H1 (cell line): Measurements from ENCODE around the gene LRRC9. TPM values are rescaled to one million over a fixed set of nuclear protein-coding genes. Genes with fewer than 3 reads are reported as not detected.

Experiments used
- CTCF ChIA-PET: fragments of 300-600 bp; sonication (Branson Sonifier 250); formaldehyde crosslinking; loops from one replicate; lab custom pipeline; 2021; ENCODE audit not compliant: partially characterized antibody; lab: Charles Lee
- POLR2A ChIA-PET: fragments of 300-600 bp; sonication (Branson Sonifier 250); formaldehyde crosslinking; loops from one replicate; lab custom pipeline; 2021; ENCODE audit warnings: inconsistent platforms; ENCODE audit not compliant: partially characterized antibody; lab: Charles Lee
- DNase-seq, 2 experiments: peaks; one replicate each; pipeline versions ENCODE4 v3.0.0 to v3.0.0-alpha.2; 2010 to 2022; ENCODE audit warnings: low spot score in 2 of 2, low read depth in 1 of 2, mixed read lengths in 1 of 2
- FAIRE-seq: peaks from 2 replicates; lab custom pipeline; 2011; peaks lifted over from hg19 to GRCh38; lab: Jason Lieb, UNC
- H2AFZ ChIP-seq: 2 replicates; pipeline ENCODE4 v1.8.1; 2012; ENCODE audit warnings: low read length, inconsistent platforms
- H2AK5ac ChIP-seq: 2 replicates; pipeline ENCODE4 v1.6.1; 2013; ENCODE audit warnings: low read depth, low read length
- H2BK120ac ChIP-seq: replicated peaks from 2 replicates; pipeline ENCODE3; 2013; ENCODE audit warnings: low read depth, low read length, inconsistent platforms
- H2BK12ac ChIP-seq: 2 replicates; pipeline ENCODE4 v1.6.1; 2013; ENCODE audit warnings: low read depth, low read length
- H2BK15ac ChIP-seq: 2 replicates; pipeline ENCODE4 v1.6.1; 2013; ENCODE audit warnings: low read length
- H2BK20ac ChIP-seq: 2 replicates; pipeline ENCODE4 v1.6.1; 2013; ENCODE audit warnings: low read length
- H2BK5ac ChIP-seq: 2 replicates; pipeline ENCODE4 v1.6.1; 2013; ENCODE audit warnings: low read depth, low read length
- H3K14ac ChIP-seq: 2 replicates; pipeline ENCODE4 v1.6.1; 2013; ENCODE audit warnings: inconsistent platforms; ENCODE audit not compliant: insufficient read length
- H3K18ac ChIP-seq: 2 replicates; pipeline ENCODE4 v1.6.1; 2013; ENCODE audit warnings: low read length; ENCODE audit errors: extremely low read depth
- H3K23ac ChIP-seq: 2 replicates; pipeline ENCODE4 v1.6.1; 2013; ENCODE audit warnings: inconsistent platforms; ENCODE audit not compliant: insufficient read length
- H3K23me2 ChIP-seq: 2 replicates; pipeline ENCODE4 v1.6.1; 2013; ENCODE audit warnings: low read depth, low read length
- H3K27ac ChIP-seq: 2 replicates; pipeline ENCODE4 v1.6.1; 2011; ENCODE audit warnings: low read depth, low read length, inconsistent platforms
- H3K27me3 ChIP-seq, 4 experiments: replicated peaks in 1 of 4; 1 replicate in 1 of 4; 2 replicates in 3 of 4; pipeline versions ENCODE4 v1.6.1 to v1.8.1; 2011 to 2013; ENCODE audit warnings: low read length in 3 of 4, mild to moderate bottlenecking in 3 of 4, inconsistent platforms in 2 of 4, mixed read lengths in 2 of 4, moderate library complexity in 1 of 4; ENCODE audit not compliant: control insufficient read depth in 3 of 4, insufficient read depth in 3 of 4; ENCODE audit errors: extremely low read depth in 1 of 4
- H3K36me3 ChIP-seq, 4 experiments: 2 replicates each; pipeline versions ENCODE4 v1.6.1 to v1.8.1; 2011 to 2013; ENCODE audit warnings: mild to moderate bottlenecking in 4 of 4, low read length in 3 of 4, moderate library complexity in 2 of 4, control low read depth in 1 of 4, inconsistent platforms in 1 of 4; ENCODE audit not compliant: insufficient read depth in 4 of 4, control insufficient read depth in 2 of 4
- H3K4ac ChIP-seq: replicated peaks from 2 replicates; pipeline ENCODE3; 2013; ENCODE audit warnings: low read length, low read depth, mixed read lengths, inconsistent platforms; ENCODE audit not compliant: insufficient read length
- H3K4me1 ChIP-seq, 4 experiments: replicated peaks in 1 of 4; 1 replicate in 1 of 4; 2 replicates in 3 of 4; pipeline versions ENCODE4 v1.6.1 to v1.8.1; 2011 to 2013; ENCODE audit warnings: low read length in 3 of 4, inconsistent platforms in 2 of 4, mixed read lengths in 1 of 4; ENCODE audit not compliant: insufficient read depth in 4 of 4, control insufficient read depth in 3 of 4
- H3K4me2 ChIP-seq, 2 experiments: 2 replicates each; pipeline versions ENCODE4 v1.6.1 to v1.8.1; 2011 to 2013; ENCODE audit warnings: low read depth in 2 of 2, low read length in 2 of 2, control low read depth in 1 of 2, inconsistent platforms in 1 of 2, mild to moderate bottlenecking in 1 of 2; ENCODE audit not compliant: insufficient read depth in 1 of 2
- H3K4me3 ChIP-seq, 4 experiments: fragments of 200-600, 300-600 bp in 1 of 4; sonication (generic), shearing (Covaris generic), sonication (Bioruptor Twin) in 1 of 4; 2 replicates each; pipeline versions ENCODE4 v1.5.1 to v1.8.1; 2011 to 2016; ENCODE audit warnings: low read length in 4 of 4, low read depth in 3 of 4, control low read depth in 2 of 4, inconsistent platforms in 2 of 4, mild to moderate bottlenecking in 2 of 4, mixed read lengths in 1 of 4, moderate library complexity in 1 of 4; ENCODE audit not compliant: insufficient read depth in 2 of 4; ENCODE audit errors: extremely low read depth in 1 of 4
- H3K56ac ChIP-seq: replicated peaks from 2 replicates; pipeline ENCODE3; 2013; ENCODE audit warnings: low read depth, mild to moderate bottlenecking, mixed read lengths, low read length, inconsistent platforms; ENCODE audit not compliant: insufficient read length
- H3K79me1 ChIP-seq: 2 replicates; pipeline ENCODE4 v1.6.1; 2013; ENCODE audit warnings: low read depth, low read length, control low read depth
- H3K79me2 ChIP-seq, 2 experiments: 2 replicates each; pipeline versions ENCODE4 v1.6.1 to v1.8.1; 2012 to 2013; ENCODE audit warnings: low read length in 2 of 2, mild to moderate bottlenecking in 2 of 2, inconsistent platforms in 1 of 2; ENCODE audit not compliant: insufficient read depth in 2 of 2, control insufficient read depth in 1 of 2
- H3K9ac ChIP-seq, 4 experiments: replicated peaks in 1 of 4; 1 replicate in 1 of 4; 2 replicates in 3 of 4; pipeline versions ENCODE4 v1.6.1 to v1.8.1; 2011 to 2013; ENCODE audit warnings: low read depth in 3 of 4, low read length in 3 of 4, control low read depth in 2 of 4, mild to moderate bottlenecking in 2 of 4, moderate library complexity in 2 of 4, inconsistent platforms in 1 of 4; ENCODE audit errors: extremely low read depth in 1 of 4
- H3K9me3 ChIP-seq, 2 experiments: 2 replicates each; pipeline versions ENCODE4 v1.6.1 to v1.8.1; 2012 to 2013; ENCODE audit warnings: mild to moderate bottlenecking in 2 of 2, moderate library complexity in 2 of 2, control low read depth in 1 of 2, inconsistent platforms in 1 of 2, low read depth in 1 of 2, low read length in 1 of 2, mixed read lengths in 1 of 2; ENCODE audit not compliant: insufficient read depth in 2 of 2
- H4K20me1 ChIP-seq, 2 experiments: replicated peaks in 1 of 2; 2 replicates each; pipeline versions ENCODE3 to v1.8.1; 2011 to 2013; ENCODE audit warnings: inconsistent platforms in 2 of 2, low read length in 2 of 2, mild to moderate bottlenecking in 1 of 2; ENCODE audit not compliant: insufficient read depth in 2 of 2, control insufficient read depth in 1 of 2
- H4K5ac ChIP-seq: 2 replicates; pipeline ENCODE4 v1.6.1; 2013; ENCODE audit warnings: low read length, low read depth, mixed read lengths, inconsistent platforms; ENCODE audit not compliant: insufficient read length
- H4K8ac ChIP-seq: 2 replicates; pipeline ENCODE4 v1.8.0; 2013; ENCODE audit warnings: mild to moderate bottlenecking, moderate library complexity, low read length, inconsistent platforms; ENCODE audit not compliant: insufficient read depth; ENCODE audit errors: extremely low read depth
- H4K91ac ChIP-seq: replicated peaks from 2 replicates; pipeline ENCODE3; 2013; ENCODE audit warnings: low read length, mixed read lengths, inconsistent platforms; ENCODE audit not compliant: insufficient read length
- JUND ChIP-seq: IDR thresholded peaks from 2 replicates; pipeline ENCODE4 v1.6.1; 2011; ENCODE audit warnings: mild to moderate bottlenecking, improper control_type of control experiment, low read length
- KDM1A ChIP-seq: fragments of 200-600, 300-600 bp; sonication (generic); IDR thresholded peaks from 2 replicates; pipeline ENCODE4 v1.7.1; 2016; ENCODE audit warnings: mild to moderate bottlenecking, low read length, borderline replicate concordance
- KDM5A ChIP-seq: fragments of 200-600 bp; IDR thresholded peaks from 2 replicates; pipeline ENCODE4 v1.7.1; 2012; ENCODE audit warnings: mild to moderate bottlenecking, low read length, inconsistent platforms, mixed read lengths
- NRF1 ChIP-seq: IDR thresholded peaks from 2 replicates; pipeline ENCODE4 v1.6.1; 2011; ENCODE audit warnings: mild to moderate bottlenecking, low read depth, low read length, improper control_type of control experiment
- POLR2A ChIP-seq, 2 experiments: IDR thresholded peaks; 1 replicate in 1 of 2; 2 replicates in 1 of 2; pipeline ENCODE4 v1.6.1; 2011; ENCODE audit warnings: low read depth in 2 of 2, low read length in 2 of 2, mild to moderate bottlenecking in 2 of 2; ENCODE audit errors: control extremely low read depth in 1 of 2
- POLR2AphosphoS5 ChIP-seq: IDR thresholded peaks from 2 replicates; pipeline ENCODE4 v1.6.1; 2011; ENCODE audit warnings: low read depth, low read length
- SIN3A ChIP-seq, 2 experiments: IDR thresholded peaks in 1 of 2; conservative IDR thresholded peaks in 1 of 2; 2 replicates each; pipeline ENCODE4 v1.6.1; 2011 to 2012; ENCODE audit warnings: low read length in 2 of 2, improper control_type of control experiment in 1 of 2, low read depth in 1 of 2, mild to moderate bottlenecking in 1 of 2
- SP1 ChIP-seq: IDR thresholded peaks from 2 replicates; pipeline ENCODE4 v1.6.1; 2011; ENCODE audit warnings: low read depth, low read length
- SRF ChIP-seq: IDR thresholded peaks from 2 replicates; pipeline ENCODE4 v1.6.1; 2011; ENCODE audit warnings: mild to moderate bottlenecking, low read depth, low read length, moderate library complexity
- TAF7 ChIP-seq: optimal IDR thresholded peaks from 2 replicates; pipeline ENCODE3; 2011; ENCODE audit warnings: low read depth, mild to moderate bottlenecking, inconsistent platforms, low read length, moderate library complexity, borderline replicate concordance
- TBP ChIP-seq: IDR thresholded peaks from 2 replicates; pipeline ENCODE4 v1.6.1; 2011; ENCODE audit warnings: low read depth, low read length, improper control_type of control experiment
- ZNF274 ChIP-seq: IDR thresholded peaks from 2 replicates; pipeline ENCODE4 v1.7.0; 2012; ENCODE audit warnings: low read length, borderline replicate concordance; ENCODE audit errors: extremely low read depth
- WGBS, 2 experiments: shearing (Covaris generic) in 1 of 2; methylation state at CpG; one replicate each; pipeline versions ENCODE4 v1.1.6 to v1.1.7; 2013 to 2015; ENCODE audit warnings: low lambda C conversion rate in 2 of 2, mixed read lengths in 2 of 2, inconsistent platforms in 1 of 2, low coverage in 1 of 2, missing lambda C conversion rate in 1 of 2; ENCODE audit not compliant: insufficient replicate concordance in 2 of 2, insufficient coverage in 1 of 2, insufficient read length in 1 of 2; ENCODE audit errors: extremely low coverage in 1 of 2, missing lambda C conversion rate in 1 of 2; 5-methylcytosine and 5-hydroxymethylcytosine counted together
- polyA plus RNA-seq, 7 experiments: library from polyadenylated mRNA; depleted of rRNA in 3 of 7; stranded (reverse) in 5 of 7; unstranded in 2 of 7; fragments of >200 nt in 5 of 7; fragments of 200-250 nt in 2 of 7; gene quantifications; 1 replicate in 5 of 7; 2 replicates in 1 of 7; 4 replicates in 1 of 7; pipeline versions ENCODE4 v1.2.1 to v1.2.3, GENCODE V29; 2011 to 2013; ENCODE audit warnings: missing spikeins in 2 of 7, mixed read lengths in 2 of 7
- total RNA-seq: library from RNA; stranded (reverse); fragmentation: NEBNext Ultra II Directional; extraction: Animal tissue kit (Norgen Biotek cat#: 25700); gene quantifications from 2 replicates; pipeline ENCODE4 v1.2.1, GENCODE V29; 2021
- TF ChIP-seq, protein P1 (sequence below), 3 experiments: IDR thresholded peaks; 1 replicate in 2 of 3; 2 replicates in 1 of 3; pipeline versions ENCODE4 v1.5.1 to v1.6.1; 2011; ENCODE audit warnings: low read length in 3 of 3, mild to moderate bottlenecking in 3 of 3, inconsistent platforms in 2 of 3, low read depth in 1 of 3, moderate library complexity in 1 of 3; ENCODE audit not compliant: insufficient read depth in 1 of 3; ENCODE audit errors: control extremely low read depth in 1 of 3

LRRC9 gene
- total and polyA plus RNA-seq, 2 of the 8 experiments (the other 6 are each of a cell fraction or from before 2014, with no cell fraction given), result 0.12 to 0.84 TPM

DNA sequence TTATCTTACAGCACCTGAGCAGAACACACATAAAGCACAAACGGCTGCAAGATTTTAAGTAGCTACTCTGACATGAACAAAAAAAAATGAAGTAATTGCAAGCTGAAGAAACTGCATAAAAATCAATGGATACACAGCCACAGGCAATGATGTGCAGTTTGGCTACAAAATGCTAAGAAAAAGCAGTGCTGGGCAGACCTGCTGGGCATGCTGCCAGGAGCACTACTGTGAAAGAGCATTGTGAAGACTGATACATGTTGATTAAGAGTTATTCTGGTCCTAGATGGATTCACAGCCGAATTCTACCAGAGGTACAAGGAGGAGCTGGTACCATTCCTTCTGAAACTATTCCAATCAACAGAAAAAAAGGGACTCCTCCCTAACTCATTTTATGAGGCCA is 29.3 kb upstream of the LRRC9 start:
- CTCF ChIA-PET, result interaction anchor here (1.2 to 3.7 kb wide), 5 partner anchors 7 to 258 kb away, joined by 3 to 24 read pairs (median 5); partner anchors contain the start of gene RTN1
- no peak overlapping the region for H3K4me3 ChIP-seq
- H3K79me2 ChIP-seq, result no peaks in the 10 kb centered on the region
- H2BK12ac ChIP-seq, result no peak overlapping the region
- no peak for DNase-seq
- 89% methylated on average over 2 of the region's 2 CpGs; no CpG with 5 or more reads in 1 of the 2 experiments for WGBS, 2 experiments
- no peak overlapping the region for H3K9ac ChIP-seq
- no peaks in the 10 kb centered on the region for H4K20me1 ChIP-seq
- no peak overlapping the region for H2BK120ac ChIP-seq
- H3K18ac ChIP-seq, result no peak overlapping the region
- H2BK5ac ChIP-seq, result no peak overlapping the region
- no peaks in the 10 kb centered on the region for H3K9me3 ChIP-seq
- no peaks in the 10 kb centered on the region for H3K23me2 ChIP-seq
- no peak overlapping the region for H2AK5ac ChIP-seq
- H4K5ac ChIP-seq, result no peak overlapping the region
- no peak overlapping the region for H3K56ac ChIP-seq
- no peak overlapping the region for H3K4me2 ChIP-seq
- POLR2A ChIA-PET, result no interaction called here
- H2AFZ ChIP-seq, result no peak overlapping the region
- H3K14ac ChIP-seq, result no peak overlapping the region
- no peaks in the 10 kb centered on the region for H3K4me1 ChIP-seq
- no peaks in the 10 kb centered on the region for H3K36me3 ChIP-seq
- FAIRE-seq, result no peak
- no peak overlapping the region for H2BK15ac ChIP-seq
- H2BK20ac ChIP-seq, result no peak overlapping the region
- H3K27me3 ChIP-seq, result no peaks in the 10 kb centered on the region
- H3K23ac ChIP-seq, result no peak overlapping the region
- no peaks in the 10 kb centered on the region for H3K79me1 ChIP-seq
- H4K91ac ChIP-seq, result no peak overlapping the region
- no peak overlapping the region for H3K4ac ChIP-seq
- H3K27ac ChIP-seq, result no peak overlapping the region
- H4K8ac ChIP-seq, result no peak overlapping the region
- TF ChIP-seq KDM1A (no peak), SIN3A (conservative IDR thresholded peaks at IDR 0.05 in 1 of 2, IDR thresholded peaks at IDR 0.05 in 1 of 2; ENCODE audit: low read depth in 1 of 2, low read length in 2 of 2) (no peak), SP1 (no peak), POLR2A (IDR thresholded peaks at IDR 0.05; ENCODE audit: control extremely low read depth in 1 of 2, low read depth in 2 of 2, low read length in 2 of 2) (no peak), TBP (no peak), KDM5A (no peak), TAF7 (no peak), POLR2AphosphoS5 (no peak), SRF (no peak), ZNF274 (no peak), NRF1 (no peak), JUND (no peak)
- TF ChIP-seq, protein P1, sequence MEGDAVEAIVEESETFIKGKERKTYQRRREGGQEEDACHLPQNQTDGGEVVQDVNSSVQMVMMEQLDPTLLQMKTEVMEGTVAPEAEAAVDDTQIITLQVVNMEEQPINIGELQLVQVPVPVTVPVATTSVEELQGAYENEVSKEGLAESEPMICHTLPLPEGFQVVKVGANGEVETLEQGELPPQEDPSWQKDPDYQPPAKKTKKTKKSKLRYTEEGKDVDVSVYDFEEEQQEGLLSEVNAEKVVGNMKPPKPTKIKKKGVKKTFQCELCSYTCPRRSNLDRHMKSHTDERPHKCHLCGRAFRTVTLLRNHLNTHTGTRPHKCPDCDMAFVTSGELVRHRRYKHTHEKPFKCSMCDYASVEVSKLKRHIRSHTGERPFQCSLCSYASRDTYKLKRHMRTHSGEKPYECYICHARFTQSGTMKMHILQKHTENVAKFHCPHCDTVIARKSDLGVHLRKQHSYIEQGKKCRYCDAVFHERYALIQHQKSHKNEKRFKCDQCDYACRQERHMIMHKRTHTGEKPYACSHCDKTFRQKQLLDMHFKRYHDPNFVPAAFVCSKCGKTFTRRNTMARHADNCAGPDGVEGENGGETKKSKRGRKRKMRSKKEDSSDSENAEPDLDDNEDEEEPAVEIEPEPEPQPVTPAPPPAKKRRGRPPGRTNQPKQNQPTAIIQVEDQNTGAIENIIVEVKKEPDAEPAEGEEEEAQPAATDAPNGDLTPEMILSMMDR (IDR thresholded peaks at IDR 0.05; ENCODE audit: control extremely low read depth in 1 of 3, insufficient read depth in 1 of 3, low read depth in 1 of 3, low read length in 3 of 3), result no peak
